HG03342 (cell line): ENCODE data around the gene GGNBP2.

Source experiments
- ATAC-seq: cut with Tn5 transposase; IDR thresholded peaks from one replicate; pipeline ENCODE4 v1.9.1; 2021; ENCODE audit warnings: mild to moderate bottlenecking, moderate library complexity; ENCODE audit not compliant: unreplicated experiment

The GGNBP2 gene

DNA sequence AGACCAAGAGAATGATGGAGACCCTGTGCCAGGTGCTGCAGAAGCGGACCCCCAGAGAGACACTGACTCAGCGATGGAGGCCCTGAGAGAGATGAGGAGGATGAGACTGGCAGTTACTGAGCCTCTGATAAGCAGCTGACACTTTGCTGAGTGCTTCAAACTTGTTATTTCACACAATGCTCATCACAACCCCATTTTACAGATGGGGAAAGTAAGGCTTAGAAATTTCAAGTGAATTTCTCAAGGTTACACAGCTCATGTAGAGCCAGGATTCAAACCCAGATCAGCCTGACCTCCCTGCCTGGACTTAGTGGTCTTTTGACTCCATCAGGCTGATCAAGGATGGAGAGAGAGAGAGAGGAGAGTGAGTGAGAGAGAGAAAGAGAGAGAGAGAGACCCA, 83.9 kb downstream of the GGNBP2 start:
- ATAC-seq = no peak

DNA sequence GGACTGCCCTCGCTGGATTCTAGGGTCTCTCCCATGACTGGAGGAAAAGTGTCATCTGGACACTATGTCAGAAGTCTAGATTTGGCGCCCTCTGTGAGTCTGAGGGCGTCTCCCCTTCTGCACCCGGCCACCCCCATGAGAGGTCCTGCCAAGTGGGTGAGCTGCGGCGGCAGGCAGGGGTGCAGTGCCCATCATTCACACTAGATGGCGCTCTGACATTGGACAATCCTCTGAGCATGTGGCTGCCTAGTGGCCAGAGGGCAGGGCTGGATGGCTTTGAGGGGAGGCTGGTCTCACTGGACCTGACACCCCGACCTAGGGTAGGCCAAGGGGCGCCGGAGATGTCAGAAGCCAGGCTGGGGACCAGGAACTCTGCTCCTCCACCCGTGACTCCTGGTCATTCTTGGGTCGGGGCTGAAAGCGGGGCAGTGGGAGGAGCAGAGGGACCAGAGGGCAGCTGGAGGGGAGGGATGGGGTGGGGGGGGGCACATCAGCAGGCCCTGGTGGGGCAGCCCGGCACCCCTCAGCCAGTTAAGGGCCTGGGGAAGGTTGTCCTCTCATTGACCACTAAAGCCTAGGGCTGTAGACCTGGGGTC, 84.6 kb downstream of the GGNBP2 start:
- ATAC-seq = no peak

DNA sequence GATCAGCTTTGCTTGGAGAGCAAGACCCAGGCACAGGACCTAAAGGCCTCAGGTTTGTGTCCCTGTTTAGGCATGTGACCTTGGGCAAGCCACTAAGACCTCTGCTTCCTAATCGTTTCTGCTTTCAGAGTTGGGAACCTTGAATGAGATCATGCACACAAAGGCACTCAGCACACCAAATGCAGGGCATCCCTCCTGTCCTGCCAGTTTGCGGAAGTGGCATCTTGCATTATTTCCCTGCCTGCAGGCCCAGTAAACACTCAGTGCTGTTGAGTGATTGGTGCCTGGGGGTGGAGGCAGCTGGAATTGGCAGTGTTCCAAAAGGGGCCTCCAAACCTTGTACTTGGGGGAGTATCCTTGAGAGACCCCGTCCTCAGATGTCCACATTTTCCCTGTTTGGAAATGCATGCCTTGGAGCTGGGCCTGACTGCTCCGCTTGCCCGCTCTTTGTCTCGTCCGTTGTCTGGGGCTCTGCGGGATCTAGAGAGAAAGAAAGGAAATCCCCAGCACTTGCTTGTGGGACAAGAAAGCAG, 85.3 kb downstream of the GGNBP2 start:
- ATAC-seq = no peak

DNA sequence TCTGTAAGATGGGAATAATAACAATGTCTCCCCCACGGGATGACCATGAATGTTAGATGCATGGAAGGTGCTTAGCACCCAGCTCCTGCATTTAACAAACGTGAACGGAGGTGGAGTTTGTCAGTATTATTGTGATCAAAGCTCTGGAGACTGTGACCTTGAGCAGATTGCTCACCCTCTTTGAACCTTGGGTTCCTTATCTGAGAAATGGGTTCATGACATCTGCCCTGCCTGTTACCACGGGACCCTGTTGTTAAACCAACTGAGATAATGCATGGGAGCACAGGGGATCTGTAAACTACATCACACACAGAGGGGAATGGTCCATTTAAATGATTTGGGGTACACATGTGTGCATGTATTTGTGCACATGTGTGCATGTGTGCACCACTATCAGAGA, 86.3 kb downstream of the GGNBP2 start:
- no peak for ATAC-seq

DNA sequence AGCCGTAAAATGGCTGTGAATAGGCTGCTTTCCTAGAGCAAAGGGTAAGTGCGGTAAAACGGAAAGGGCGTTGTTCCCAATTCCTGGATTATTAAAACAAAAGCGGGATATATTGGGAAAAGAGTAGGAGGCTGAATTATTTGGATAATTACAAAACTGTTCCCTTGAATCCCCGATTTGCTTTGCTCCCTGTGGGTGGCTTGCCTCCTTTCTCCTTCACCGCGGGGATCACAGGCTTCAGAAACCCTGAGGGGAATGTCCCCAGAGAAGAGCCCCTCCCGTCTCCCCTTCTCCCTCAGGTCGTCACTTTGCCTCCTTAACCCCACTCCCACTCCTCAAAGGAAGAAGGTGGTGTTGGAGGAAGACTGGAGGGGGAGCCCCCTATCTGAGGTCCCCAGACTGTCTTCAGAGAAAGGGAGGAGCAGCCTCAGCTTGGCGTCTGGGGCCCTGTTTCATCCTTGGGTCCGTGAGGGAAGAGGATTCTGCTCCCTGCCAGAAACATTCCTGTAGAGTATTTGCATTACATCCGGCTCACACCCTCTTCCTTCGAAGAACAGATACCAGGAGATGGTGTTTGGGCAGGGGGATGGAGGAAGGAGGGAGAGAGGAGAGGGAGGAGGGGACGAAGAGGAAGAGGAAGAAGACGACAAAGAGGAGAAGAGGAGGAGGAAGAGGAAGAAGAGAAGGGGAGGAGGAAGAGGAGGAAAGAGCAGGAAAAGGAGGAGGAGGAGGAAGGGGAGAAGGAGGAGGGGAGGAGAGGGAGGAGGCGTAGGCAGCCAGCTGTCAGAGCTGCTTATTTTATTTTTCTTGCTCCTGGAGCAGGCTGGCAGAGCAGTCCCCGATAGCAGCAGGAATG, 88.4 kb downstream of the GGNBP2 start:
- no peak for ATAC-seq
